KOPT-K1 (cell line): Measurements from ENCODE around the gene ZDHHC8.

ENCODE experiments used
- H3K27ac ChIP-seq: fragments of 200-600 bp; sonication (generic); 2 replicates; pipeline ENCODE4 v1.5.1; 2016; ENCODE audit warnings: antibody characterized with exemption, mild to moderate bottlenecking, low read depth, low read length; ENCODE audit not compliant: poor library complexity, severe bottlenecking
- H3K36me3 ChIP-seq: fragments of 200-600 bp; sonication (generic); 2 replicates; pipeline ENCODE4 v1.5.1; 2017; ENCODE audit warnings: antibody characterized with exemption, mild to moderate bottlenecking, low read length, moderate library complexity; ENCODE audit not compliant: insufficient read depth
- H3K9me3 ChIP-seq: fragments of 200-600 bp; sonication (generic); 2 replicates; pipeline ENCODE4 v1.5.1; 2017; ENCODE audit warnings: antibody characterized with exemption, low read length, mild to moderate bottlenecking; ENCODE audit not compliant: insufficient read depth, poor library complexity, severe bottlenecking

Gene ZDHHC8

GRCh38 chr22:20107951-20108756, 23.4 kb upstream of the ZDHHC8 start:
- Histone ChIP-seq H3K27ac (no peak overlapping the region), H3K9me3 (no peaks in the 10 kb centered on the region), H3K36me3 (peaks cover 94% of the 10 kb centered on the region)

- Histone ChIP-seq H3K36me3 (peaks cover 94% of the 10 kb centered on the region), H3K27ac (no peak overlapping the region)
These were observed 22.8 kb upstream of the ZDHHC8 start for GRCh38 chr22:20108757-20109230.

GRCh38 chr22:20109411-20110358, 21.9 kb upstream of the ZDHHC8 start:
- peaks cover 96% of the 10 kb centered on the region for H3K36me3 ChIP-seq

More at GRCh38 chr22:20108757-20109230, 22.8 kb upstream of the ZDHHC8 start:
- H3K9me3 ChIP-seq, result no peaks in the 10 kb centered on the region

GRCh38 chr22:20110359-20110985, 21.1 kb upstream of the ZDHHC8 start:
- H3K36me3 ChIP-seq, result peaks cover 96% of the 10 kb centered on the region
- peak overlapping the region; percentile 90 for H3K27ac ChIP-seq
- no peaks in the 10 kb centered on the region for H3K9me3 ChIP-seq

More at GRCh38 chr22:20109411-20110358, 21.9 kb upstream of the ZDHHC8 start:
- Histone ChIP-seq H3K27ac (peak overlapping the region; percentile 90), H3K9me3 (no peaks in the 10 kb centered on the region)

- H3K9me3 ChIP-seq, result no peaks in the 10 kb centered on the region
- H3K36me3 ChIP-seq, result peaks cover 96% of the 10 kb centered on the region
- peak overlapping the region; percentile 90 for H3K27ac ChIP-seq
These were observed 20.4 kb upstream of the ZDHHC8 start for GRCh38 chr22:20111045-20111688.

GRCh38 chr22:20111689-20112622, 19.6 kb upstream of the ZDHHC8 start:
- Histone ChIP-seq H3K36me3 (peaks cover 89% of the 10 kb centered on the region), H3K27ac (peak overlapping the region; percentile 90)

GRCh38 chr22:20112623-20113511, 18.7 kb upstream of the ZDHHC8 start:
- H3K27ac ChIP-seq, result peak overlapping the region; percentile 90
- H3K36me3 ChIP-seq, result peaks cover 80% of the 10 kb centered on the region
- H3K9me3 ChIP-seq, result no peaks in the 10 kb centered on the region

More at GRCh38 chr22:20111689-20112622, 19.6 kb upstream of the ZDHHC8 start:
- H3K9me3 ChIP-seq, result no peaks in the 10 kb centered on the region

- Histone ChIP-seq H3K27ac (no peak overlapping the region), H3K36me3 (peaks cover 74% of the 10 kb centered on the region), H3K9me3 (no peaks in the 10 kb centered on the region)
These were observed 17.9 kb upstream of the ZDHHC8 start for GRCh38 chr22:20113551-20114310.

- Histone ChIP-seq H3K9me3 (no peaks in the 10 kb centered on the region), H3K27ac (no peak overlapping the region), H3K36me3 (peaks cover 74% of the 10 kb centered on the region)
These were observed 16.8 kb upstream of the ZDHHC8 start for GRCh38 chr22:20114506-20115475.

GRCh38 chr22:20115691-20116375, 15.8 kb upstream of the ZDHHC8 start, which contains the start of gene RANBP1:
Gene RANBP1, plus strand, starts transcription at chr22:20116104. Its CDS starts 81 bp downstream, at chr22:20116185.
- peak within 1 kb of the TSS; percentile 96 for H3K27ac ChIP-seq
- H3K36me3 ChIP-seq, result peaks cover 74% of the 10 kb centered on the region
- no peaks in the 10 kb centered on the region for H3K9me3 ChIP-seq
